ENCODE measurements around the gene AURKAIP1. TPM values are rescaled to one million over a fixed set of nuclear protein-coding genes. Genes with fewer than 3 reads are reported as not detected.

AURKAIP1 gene
- total and polyA plus RNA-seq, 9 of the 15 experiments (the other 6 are each of a cell fraction or from before 2014, with no cell fraction given): 7.8 to 478 (median 92.0) TPM

GRCh38 chr1:1371746-1372711 is 3.0 kb downstream of the AURKAIP1 start (continued):
- TF ChIP-seq TSHZ1 (CRISPR knock-in tag; IDR thresholded peaks at IDR 0.05) (no peak), ZNF830 (CRISPR knock-in tag; IDR thresholded peaks at IDR 0.05) (0 out of 2 replicates have a peak, but pooled peaks have one; percentile 49), KDM4B (IDR thresholded peaks at IDR 0.05; ENCODE audit: borderline replicate concordance in 2 of 2, low read depth in 1 of 2) (0 out of 4 replicates have a peak, but pooled peaks of 1 of the 2 experiments have one; percentile 48), ZBTB1 (CRISPR knock-in tag; IDR thresholded peaks at IDR 0.05; ENCODE audit: borderline replicate concordance, low read depth) (0 out of 2 replicates have a peak, but pooled peaks have one; percentile 3), SMARCB1 (IDR thresholded peaks at IDR 0.05; ENCODE audit: insufficient read length, low read depth) (no peak), ZBTB11 (CRISPR knock-in tag; IDR thresholded peaks at IDR 0.05) (peak in 1 of 3 experiments; percentile 64; a peak in 2 of 6 replicates), FUS (optimal IDR thresholded peaks at IDR 0.05; ENCODE audit: low read depth, low read length) (peak; percentile 22), CXXC5 (CRISPR knock-in tag; IDR thresholded peaks at IDR 0.05) (peak; percentile 31; the same call in 1 of the 2 replicates), GABPB1 (CRISPR knock-in tag; IDR thresholded peaks at IDR 0.05) (peak; percentile 15; the same call in 1 of the 2 replicates), DMBX1 (CRISPR knock-in tag; IDR thresholded peaks at IDR 0.05; ENCODE audit: borderline replicate concordance) (no peak)
- TF ChIP-seq, protein P1, sequence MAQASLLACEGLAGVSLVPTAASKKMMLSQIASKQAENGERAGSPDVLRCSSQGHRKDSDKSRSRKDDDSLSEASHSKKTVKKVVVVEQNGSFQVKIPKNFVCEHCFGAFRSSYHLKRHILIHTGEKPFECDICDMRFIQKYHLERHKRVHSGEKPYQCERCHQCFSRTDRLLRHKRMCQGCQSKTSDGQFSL (CRISPR knock-in tag; IDR thresholded peaks at IDR 0.05): peak; percentile 83
- TF ChIP-seq, protein P1 (tag; IDR thresholded peaks at IDR 0.05): no peak; a peak in 1 of 4 replicates
- TF ChIP-seq, protein P2, sequence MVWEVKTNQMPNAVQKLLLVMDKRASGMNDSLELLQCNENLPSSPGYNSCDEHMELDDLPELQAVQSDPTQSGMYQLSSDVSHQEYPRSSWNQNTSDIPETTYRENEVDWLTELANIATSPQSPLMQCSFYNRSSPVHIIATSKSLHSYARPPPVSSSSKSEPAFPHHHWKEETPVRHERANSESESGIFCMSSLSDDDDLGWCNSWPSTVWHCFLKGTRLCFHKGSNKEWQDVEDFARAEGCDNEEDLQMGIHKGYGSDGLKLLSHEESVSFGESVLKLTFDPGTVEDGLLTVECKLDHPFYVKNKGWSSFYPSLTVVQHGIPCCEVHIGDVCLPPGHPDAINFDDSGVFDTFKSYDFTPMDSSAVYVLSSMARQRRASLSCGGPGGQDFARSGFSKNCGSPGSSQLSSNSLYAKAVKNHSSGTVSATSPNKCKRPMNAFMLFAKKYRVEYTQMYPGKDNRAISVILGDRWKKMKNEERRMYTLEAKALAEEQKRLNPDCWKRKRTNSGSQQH (CRISPR knock-in tag; IDR thresholded peaks at IDR 0.05): peak; percentile 2; the same call in 1 of the 2 replicates

Data from K562 (cell line).